ENCODE measurements around the gene VIM. TPM values are rescaled to one million over a fixed set of nuclear protein-coding genes. Genes with fewer than 3 reads are reported as not detected.

Gene VIM
- total RNA-seq, 1 donor from 2014 or later: 375 TPM

DNA sequence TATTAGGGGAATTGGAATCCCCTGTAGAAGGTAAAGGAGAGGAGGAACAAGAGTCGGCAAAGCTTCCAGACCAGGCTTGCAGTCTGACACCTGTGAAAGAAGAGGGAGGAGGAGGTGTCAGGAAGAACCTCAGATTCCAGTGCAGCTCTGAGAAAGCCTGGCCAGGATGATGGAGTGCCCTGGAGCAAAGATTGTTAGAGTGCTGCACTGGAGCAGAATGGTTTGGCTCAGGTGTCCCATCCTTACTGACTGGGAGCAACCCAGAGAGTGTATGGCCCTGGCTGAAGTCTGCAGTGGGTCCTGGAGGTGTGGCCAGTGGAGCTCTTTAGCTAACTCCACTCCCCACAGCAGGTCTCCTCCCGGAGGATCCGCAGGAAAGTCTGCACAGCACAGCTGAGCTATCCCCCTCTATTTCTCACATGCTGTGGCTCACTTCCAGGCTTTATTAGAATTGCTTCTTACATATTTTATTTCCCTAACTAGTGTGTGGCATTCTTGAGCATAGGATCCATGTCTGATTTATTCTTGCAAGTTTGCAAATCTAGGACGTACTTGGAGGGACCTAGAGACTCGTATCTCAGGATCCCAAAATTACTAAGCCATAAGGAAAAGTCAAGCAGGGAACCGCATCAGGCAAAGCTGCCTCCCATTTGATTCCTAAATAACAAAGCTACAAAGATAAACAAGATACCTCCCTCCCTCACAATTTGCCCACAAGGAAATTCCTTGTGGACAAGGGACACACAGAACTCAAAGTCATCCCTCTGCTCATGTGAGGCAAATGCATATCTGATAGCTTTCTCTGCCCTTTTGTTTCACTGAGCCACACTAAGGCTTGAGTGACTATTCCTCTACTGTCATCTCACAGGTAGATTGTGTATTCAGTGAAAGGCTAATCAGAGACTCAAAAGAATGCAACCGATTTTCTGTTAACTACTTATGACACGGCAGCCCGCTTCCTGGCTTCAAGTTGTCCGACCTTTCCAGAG is 58.8 kb downstream of the VIM start:
- H3K4me1 ChIP-seq: no peaks in the 10 kb centered on the region
- DNase-seq: no peak
- no peak overlapping the region for H3K27ac ChIP-seq (replicated peaks)
- intact Hi-C loops (cut with micrococcal nuclease): no loop called here
- peaks cover 22% of the 10 kb centered on the region for H3K9me3 ChIP-seq (replicated peaks)
- TF ChIP-seq, protein P1, sequence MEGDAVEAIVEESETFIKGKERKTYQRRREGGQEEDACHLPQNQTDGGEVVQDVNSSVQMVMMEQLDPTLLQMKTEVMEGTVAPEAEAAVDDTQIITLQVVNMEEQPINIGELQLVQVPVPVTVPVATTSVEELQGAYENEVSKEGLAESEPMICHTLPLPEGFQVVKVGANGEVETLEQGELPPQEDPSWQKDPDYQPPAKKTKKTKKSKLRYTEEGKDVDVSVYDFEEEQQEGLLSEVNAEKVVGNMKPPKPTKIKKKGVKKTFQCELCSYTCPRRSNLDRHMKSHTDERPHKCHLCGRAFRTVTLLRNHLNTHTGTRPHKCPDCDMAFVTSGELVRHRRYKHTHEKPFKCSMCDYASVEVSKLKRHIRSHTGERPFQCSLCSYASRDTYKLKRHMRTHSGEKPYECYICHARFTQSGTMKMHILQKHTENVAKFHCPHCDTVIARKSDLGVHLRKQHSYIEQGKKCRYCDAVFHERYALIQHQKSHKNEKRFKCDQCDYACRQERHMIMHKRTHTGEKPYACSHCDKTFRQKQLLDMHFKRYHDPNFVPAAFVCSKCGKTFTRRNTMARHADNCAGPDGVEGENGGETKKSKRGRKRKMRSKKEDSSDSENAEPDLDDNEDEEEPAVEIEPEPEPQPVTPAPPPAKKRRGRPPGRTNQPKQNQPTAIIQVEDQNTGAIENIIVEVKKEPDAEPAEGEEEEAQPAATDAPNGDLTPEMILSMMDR (IDR thresholded peaks at IDR 0.05; ENCODE audit: borderline replicate concordance): no peak
- peaks cover 18% of the 10 kb centered on the region for H3K27me3 ChIP-seq (ENCODE audit: low read depth)
- H3K36me3 ChIP-seq: no peaks in the 10 kb centered on the region
- H3K4me3 ChIP-seq: no peak overlapping the region

Other genes with a start within 250 kb of the VIM start
- 0.44 TPM for gene CUBN, start 98.4 kb upstream of the VIM start, total RNA-seq
- gene TRDMT1, start 26.6 kb upstream of the VIM start, total RNA-seq: 4.0 TPM
- gene ST8SIA6, start 226.4 kb downstream of the VIM start, total RNA-seq: 10.1 TPM

All from left ventricle myocardium inferior (tissue), 1 donor.